Measurements from ENCODE around the gene SYP. TPM values are rescaled to one million over a fixed set of nuclear protein-coding genes. Genes with fewer than 3 reads are reported as not detected.
A peak's percentile ranks its signal among the peaks of the same experiment; 100 is the strongest.

The SYP gene
- total and polyA plus RNA-seq, 10 of the 15 experiments (the other 5 are each of a cell fraction or from before 2014, with no cell fraction given), result 0.34 to 1.7 (median 0.74) TPM

DNA sequence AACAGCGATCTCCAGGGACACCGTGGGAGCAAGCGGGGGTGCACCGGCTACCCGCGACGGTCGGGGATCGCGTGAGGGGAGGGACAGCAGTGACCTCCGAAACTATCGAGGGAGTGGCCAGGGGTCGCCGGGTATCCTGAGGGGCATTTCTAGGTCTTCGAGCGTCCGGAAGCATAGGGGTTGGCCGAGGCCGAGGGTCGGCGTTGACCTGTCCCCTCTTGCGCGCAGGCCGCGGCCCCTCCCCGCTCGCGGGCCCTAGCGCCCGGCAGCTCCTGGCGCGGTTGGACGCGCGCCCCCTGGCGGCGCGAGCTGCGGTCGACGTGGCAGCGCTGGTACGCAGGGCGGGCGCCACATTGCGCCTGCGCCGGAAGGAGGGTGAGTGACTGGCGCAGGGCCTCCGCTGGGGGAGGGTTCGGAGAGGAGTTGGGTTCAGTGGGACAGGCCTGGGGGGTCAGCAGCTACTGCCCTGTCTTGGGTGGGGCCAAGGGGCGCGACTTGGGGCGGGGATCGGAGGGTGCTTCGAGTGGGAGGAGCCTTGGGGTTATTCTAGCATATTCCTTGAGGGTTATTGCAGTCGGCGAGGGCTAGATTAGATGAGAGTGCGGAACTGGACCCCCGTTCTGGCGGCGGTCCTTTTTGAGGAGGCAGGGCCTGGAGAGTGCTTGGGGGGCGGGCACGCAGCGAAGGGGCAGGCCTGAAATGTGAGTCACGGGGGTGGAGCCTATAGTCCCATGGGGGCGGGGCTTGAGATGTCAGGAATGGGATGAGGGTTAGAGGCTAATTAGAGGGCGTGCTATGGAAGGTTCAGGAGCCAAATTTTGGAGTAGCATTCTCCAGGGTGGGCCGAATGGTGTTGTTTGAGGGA lies 36.2 kb downstream of the SYP start (continued):
- TF ChIP-seq CHD2 (IDR thresholded peaks at IDR 0.05; ENCODE audit: borderline replicate concordance, low read depth, low read length), result no peak
- TF ChIP-seq BMI1 (IDR thresholded peaks at IDR 0.05; ENCODE audit: borderline replicate concordance), result no peak
- no peak for TF ChIP-seq SUZ12 (IDR thresholded peaks at IDR 0.05; ENCODE audit: unreplicated experiment)
- TF ChIP-seq, protein P1, sequence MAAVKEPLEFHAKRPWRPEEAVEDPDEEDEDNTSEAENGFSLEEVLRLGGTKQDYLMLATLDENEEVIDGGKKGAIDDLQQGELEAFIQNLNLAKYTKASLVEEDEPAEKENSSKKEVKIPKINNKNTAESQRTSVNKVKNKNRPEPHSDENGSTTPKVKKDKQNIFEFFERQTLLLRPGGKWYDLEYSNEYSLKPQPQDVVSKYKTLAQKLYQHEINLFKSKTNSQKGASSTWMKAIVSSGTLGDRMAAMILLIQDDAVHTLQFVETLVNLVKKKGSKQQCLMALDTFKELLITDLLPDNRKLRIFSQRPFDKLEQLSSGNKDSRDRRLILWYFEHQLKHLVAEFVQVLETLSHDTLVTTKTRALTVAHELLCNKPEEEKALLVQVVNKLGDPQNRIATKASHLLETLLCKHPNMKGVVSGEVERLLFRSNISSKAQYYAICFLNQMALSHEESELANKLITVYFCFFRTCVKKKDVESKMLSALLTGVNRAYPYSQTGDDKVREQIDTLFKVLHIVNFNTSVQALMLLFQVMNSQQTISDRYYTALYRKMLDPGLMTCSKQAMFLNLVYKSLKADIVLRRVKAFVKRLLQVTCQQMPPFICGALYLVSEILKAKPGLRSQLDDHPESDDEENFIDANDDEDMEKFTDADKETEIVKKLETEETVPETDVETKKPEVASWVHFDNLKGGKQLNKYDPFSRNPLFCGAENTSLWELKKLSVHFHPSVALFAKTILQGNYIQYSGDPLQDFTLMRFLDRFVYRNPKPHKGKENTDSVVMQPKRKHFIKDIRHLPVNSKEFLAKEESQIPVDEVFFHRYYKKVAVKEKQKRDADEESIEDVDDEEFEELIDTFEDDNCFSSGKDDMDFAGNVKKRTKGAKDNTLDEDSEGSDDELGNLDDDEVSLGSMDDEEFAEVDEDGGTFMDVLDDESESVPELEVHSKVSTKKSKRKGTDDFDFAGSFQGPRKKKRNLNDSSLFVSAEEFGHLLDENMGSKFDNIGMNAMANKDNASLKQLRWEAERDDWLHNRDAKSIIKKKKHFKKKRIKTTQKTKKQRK (IDR thresholded peaks at IDR 0.05; ENCODE audit: low read depth, low read length), result no peak
- TF ChIP-seq, protein P2, sequence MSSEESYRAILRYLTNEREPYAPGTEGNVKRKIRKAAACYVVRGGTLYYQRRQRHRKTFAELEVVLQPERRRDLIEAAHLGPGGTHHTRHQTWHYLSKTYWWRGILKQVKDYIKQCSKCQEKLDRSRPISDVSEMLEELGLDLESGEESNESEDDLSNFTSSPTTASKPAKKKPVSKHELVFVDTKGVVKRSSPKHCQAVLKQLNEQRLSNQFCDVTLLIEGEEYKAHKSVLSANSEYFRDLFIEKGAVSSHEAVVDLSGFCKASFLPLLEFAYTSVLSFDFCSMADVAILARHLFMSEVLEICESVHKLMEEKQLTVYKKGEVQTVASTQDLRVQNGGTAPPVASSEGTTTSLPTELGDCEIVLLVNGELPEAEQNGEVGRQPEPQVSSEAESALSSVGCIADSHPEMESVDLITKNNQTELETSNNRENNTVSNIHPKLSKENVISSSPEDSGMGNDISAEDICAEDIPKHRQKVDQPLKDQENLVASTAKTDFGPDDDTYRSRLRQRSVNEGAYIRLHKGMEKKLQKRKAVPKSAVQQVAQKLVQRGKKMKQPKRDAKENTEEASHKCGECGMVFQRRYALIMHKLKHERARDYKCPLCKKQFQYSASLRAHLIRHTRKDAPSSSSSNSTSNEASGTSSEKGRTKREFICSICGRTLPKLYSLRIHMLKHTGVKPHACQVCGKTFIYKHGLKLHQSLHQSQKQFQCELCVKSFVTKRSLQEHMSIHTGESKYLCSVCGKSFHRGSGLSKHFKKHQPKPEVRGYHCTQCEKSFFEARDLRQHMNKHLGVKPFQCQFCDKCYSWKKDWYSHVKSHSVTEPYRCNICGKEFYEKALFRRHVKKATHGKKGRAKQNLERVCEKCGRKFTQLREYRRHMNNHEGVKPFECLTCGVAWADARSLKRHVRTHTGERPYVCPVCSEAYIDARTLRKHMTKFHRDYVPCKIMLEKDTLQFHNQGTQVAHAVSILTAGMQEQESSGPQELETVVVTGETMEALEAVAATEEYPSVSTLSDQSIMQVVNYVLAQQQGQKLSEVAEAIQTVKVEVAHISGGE (CRISPR knock-in tag; IDR thresholded peaks at IDR 0.05), result no peak
- TF ChIP-seq POU2F2 (IDR thresholded peaks at IDR 0.05; ENCODE audit: borderline replicate concordance, low read depth, low read length), result 0 out of 3 replicates have a peak, but pooled peaks have one; percentile 7
- no peak for TF ChIP-seq KAT2A (conservative IDR thresholded peaks at IDR 0.05; ENCODE audit: control insufficient read depth, low read depth, low read length)
- peak; percentile 55 for TF ChIP-seq YY1 (IDR thresholded peaks at IDR 0.05; ENCODE audit: low read depth, low read length)
- no peak for TF ChIP-seq POLR2AphosphoS5 (IDR thresholded peaks at IDR 0.05; ENCODE audit: low read length)
- TF ChIP-seq RUNX3 (IDR thresholded peaks at IDR 0.05; ENCODE audit: low read length), result peak; percentile 80
- TF ChIP-seq ZNF207 (IDR thresholded peaks at IDR 0.05; ENCODE audit: borderline replicate concordance), result peak; percentile 58; the same call in 1 of the 2 replicates
- TF ChIP-seq CBX3 (IDR thresholded peaks at IDR 0.05; ENCODE audit: borderline replicate concordance, low read depth), result no peak
- TF ChIP-seq SMAD5 (IDR thresholded peaks at IDR 0.05; ENCODE audit: low read depth), result no peak
- TF ChIP-seq ATF7 (IDR thresholded peaks at IDR 0.05; ENCODE audit: low read depth), result peak; percentile 93
- no peak for TF ChIP-seq ZNF384 (IDR thresholded peaks at IDR 0.05; ENCODE audit: borderline replicate concordance, low read depth, low read length)
- TF ChIP-seq, protein P3, sequence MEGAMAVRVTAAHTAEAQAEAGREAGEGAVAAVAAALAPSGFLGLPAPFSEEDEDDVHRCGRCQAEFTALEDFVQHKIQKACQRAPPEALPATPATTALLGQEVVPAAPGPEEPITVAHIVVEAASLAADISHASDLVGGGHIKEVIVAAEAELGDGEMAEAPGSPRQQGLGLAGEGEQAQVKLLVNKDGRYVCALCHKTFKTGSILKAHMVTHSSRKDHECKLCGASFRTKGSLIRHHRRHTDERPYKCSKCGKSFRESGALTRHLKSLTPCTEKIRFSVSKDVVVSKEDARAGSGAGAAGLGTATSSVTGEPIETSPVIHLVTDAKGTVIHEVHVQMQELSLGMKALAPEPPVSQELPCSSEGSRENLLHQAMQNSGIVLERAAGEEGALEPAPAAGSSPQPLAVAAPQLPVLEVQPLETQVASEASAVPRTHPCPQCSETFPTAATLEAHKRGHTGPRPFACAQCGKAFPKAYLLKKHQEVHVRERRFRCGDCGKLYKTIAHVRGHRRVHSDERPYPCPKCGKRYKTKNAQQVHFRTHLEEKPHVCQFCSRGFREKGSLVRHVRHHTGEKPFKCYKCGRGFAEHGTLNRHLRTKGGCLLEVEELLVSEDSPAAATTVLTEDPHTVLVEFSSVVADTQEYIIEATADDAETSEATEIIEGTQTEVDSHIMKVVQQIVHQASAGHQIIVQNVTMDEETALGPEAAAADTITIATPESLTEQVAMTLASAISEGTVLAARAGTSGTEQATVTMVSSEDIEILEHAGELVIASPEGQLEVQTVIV (IDR thresholded peaks at IDR 0.05; ENCODE audit: borderline replicate concordance, partially characterized antibody), result peak; percentile 29
- TF ChIP-seq, protein P4, sequence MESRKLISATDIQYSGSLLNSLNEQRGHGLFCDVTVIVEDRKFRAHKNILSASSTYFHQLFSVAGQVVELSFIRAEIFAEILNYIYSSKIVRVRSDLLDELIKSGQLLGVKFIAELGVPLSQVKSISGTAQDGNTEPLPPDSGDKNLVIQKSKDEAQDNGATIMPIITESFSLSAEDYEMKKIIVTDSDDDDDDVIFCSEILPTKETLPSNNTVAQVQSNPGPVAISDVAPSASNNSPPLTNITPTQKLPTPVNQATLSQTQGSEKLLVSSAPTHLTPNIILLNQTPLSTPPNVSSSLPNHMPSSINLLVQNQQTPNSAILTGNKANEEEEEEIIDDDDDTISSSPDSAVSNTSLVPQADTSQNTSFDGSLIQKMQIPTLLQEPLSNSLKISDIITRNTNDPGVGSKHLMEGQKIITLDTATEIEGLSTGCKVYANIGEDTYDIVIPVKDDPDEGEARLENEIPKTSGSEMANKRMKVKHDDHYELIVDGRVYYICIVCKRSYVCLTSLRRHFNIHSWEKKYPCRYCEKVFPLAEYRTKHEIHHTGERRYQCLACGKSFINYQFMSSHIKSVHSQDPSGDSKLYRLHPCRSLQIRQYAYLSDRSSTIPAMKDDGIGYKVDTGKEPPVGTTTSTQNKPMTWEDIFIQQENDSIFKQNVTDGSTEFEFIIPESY (IDR thresholded peaks at IDR 0.05), result no peak
- peak; percentile 94 for TF ChIP-seq FOXK2 (IDR thresholded peaks at IDR 0.05)
- peak; percentile 53 for TF ChIP-seq POLR2A (IDR thresholded peaks at IDR 0.05; ENCODE audit: low read depth, low read length)

Measured in GM12878 (cell line).